Liver (tissue), 9 donors: Measurements from ENCODE around the gene IL25. TPM values are rescaled to one million over a fixed set of nuclear protein-coding genes. Genes with fewer than 3 reads are reported as not detected.

Experiments
- DNase-seq: peaks from one replicate; pipeline ENCODE4 v3.0.0-alpha.2; 2017; ENCODE audit warnings: low spot score
- H3K27ac ChIP-seq, 2 donors: one replicate each; pipeline ENCODE4 v1.7.0; 2013; ENCODE audit warnings: inconsistent platforms in 2 of 2, low read length in 2 of 2, control low read depth in 1 of 2, low read depth in 1 of 2, mild to moderate bottlenecking in 1 of 2
- H3K27me3 ChIP-seq, 4 donors: one replicate each; pipeline versions ENCODE4 v1.6.1 to v1.7.0; 2013; ENCODE audit warnings: low read length in 3 of 4, inconsistent platforms in 1 of 4, mild to moderate bottlenecking in 1 of 4, moderate library complexity in 1 of 4; ENCODE audit not compliant: control insufficient read depth in 4 of 4, insufficient read depth in 4 of 4
- H3K36me3 ChIP-seq, 4 donors: one replicate each; pipeline versions ENCODE4 v1.6.1 to v1.7.0; 2013; ENCODE audit warnings: low read length in 3 of 4, mild to moderate bottlenecking in 3 of 4, low read depth in 1 of 4, moderate library complexity in 1 of 4; ENCODE audit not compliant: control insufficient read depth in 4 of 4, insufficient read depth in 3 of 4
- H3K4me1 ChIP-seq, 4 donors: one replicate each; pipeline versions ENCODE4 v1.6.1 to v1.7.0; 2013; ENCODE audit warnings: low read length in 3 of 4, mild to moderate bottlenecking in 3 of 4, moderate library complexity in 1 of 4; ENCODE audit not compliant: control insufficient read depth in 4 of 4, insufficient read depth in 4 of 4
- H3K4me3 ChIP-seq, 3 donors: one replicate each; pipeline versions ENCODE4 v1.6.1 to v1.7.0; 2013; ENCODE audit warnings: low read length in 3 of 3, control low read depth in 1 of 3, low read depth in 1 of 3, mild to moderate bottlenecking in 1 of 3
- H3K9ac ChIP-seq, 2 donors: one replicate each; pipeline ENCODE4 v1.7.0; 2013; ENCODE audit warnings: low read length in 2 of 2, mild to moderate bottlenecking in 2 of 2, moderate library complexity in 2 of 2, control low read depth in 1 of 2, low read depth in 1 of 2
- H3K9me3 ChIP-seq, 4 donors: one replicate each; pipeline versions ENCODE4 v1.6.1 to v1.7.0; 2013; ENCODE audit warnings: low read length in 3 of 4; ENCODE audit not compliant: control insufficient read depth in 4 of 4
- ATF3 ChIP-seq: IDR thresholded peaks from 2 replicates; pipeline ENCODE4 v1.6.1; 2016; ENCODE audit warnings: antibody characterized with exemption
- EGR1 ChIP-seq, 2 donors: IDR thresholded peaks; 2 replicates each; pipeline ENCODE4 v1.6.1; 2016 to 2018; ENCODE audit warnings: antibody characterized with exemption in 2 of 2, low read depth in 2 of 2
- FOXA1 ChIP-seq: IDR thresholded peaks from 2 replicates; pipeline ENCODE4 v1.6.1; 2016; ENCODE audit warnings: antibody characterized with exemption
- FOXA2 ChIP-seq: IDR thresholded peaks from 2 replicates; pipeline ENCODE4 v1.6.1; 2016; ENCODE audit warnings: antibody characterized with exemption
- GABPA ChIP-seq, 2 donors: IDR thresholded peaks in 1 of 2; conservative IDR thresholded peaks in 1 of 2; 2 replicates each; pipeline ENCODE4 v1.6.1; 2016; ENCODE audit warnings: antibody characterized with exemption in 2 of 2, mild to moderate bottlenecking in 1 of 2, moderate library complexity in 1 of 2
- HNF4A ChIP-seq, 2 donors: conservative IDR thresholded peaks; 2 replicates each; pipeline ENCODE4 v1.6.1; 2016; ENCODE audit warnings: antibody characterized with exemption in 2 of 2, mild to moderate bottlenecking in 2 of 2
- HNF4G ChIP-seq: IDR thresholded peaks from 2 replicates; pipeline ENCODE4 v1.6.1; 2016; ENCODE audit warnings: antibody characterized with exemption
- JUND ChIP-seq, 2 donors: IDR thresholded peaks; 2 replicates each; pipeline ENCODE4 v1.6.1; 2016; ENCODE audit warnings: antibody characterized with exemption in 2 of 2
- MAX ChIP-seq: IDR thresholded peaks from 2 replicates; pipeline ENCODE4 v1.6.1; 2016; ENCODE audit warnings: antibody characterized with exemption
- NR2F2 ChIP-seq: IDR thresholded peaks from 2 replicates; pipeline ENCODE4 v1.6.1; 2016; ENCODE audit warnings: antibody characterized with exemption
- RAD21 ChIP-seq, 2 donors: IDR thresholded peaks; 2 replicates each; pipeline ENCODE4 v1.6.1; 2016; ENCODE audit warnings: antibody characterized with exemption in 2 of 2, mild to moderate bottlenecking in 2 of 2
- RXRA ChIP-seq, 2 donors: IDR thresholded peaks; 2 replicates each; pipeline ENCODE4 v1.6.1; 2017 to 2018; ENCODE audit warnings: antibody characterized with exemption in 2 of 2, mild to moderate bottlenecking in 1 of 2
- SP1 ChIP-seq: IDR thresholded peaks from 2 replicates; pipeline ENCODE4 v1.6.1; 2018; ENCODE audit warnings: antibody characterized with exemption, mild to moderate bottlenecking
- TAF1 ChIP-seq: conservative IDR thresholded peaks from 2 replicates; pipeline ENCODE4 v1.6.1; 2016; ENCODE audit warnings: antibody characterized with exemption, mild to moderate bottlenecking
- YY1 ChIP-seq: IDR thresholded peaks from 2 replicates; pipeline ENCODE4 v1.6.1; 2016; ENCODE audit warnings: antibody characterized with exemption, mild to moderate bottlenecking
- ZBTB33 ChIP-seq: IDR thresholded peaks from 2 replicates; pipeline ENCODE4 v1.6.1; 2016; ENCODE audit warnings: antibody characterized with exemption
- WGBS: extraction: QIAGEN DNeasy Blood & Tissue Kit; methylation state at CpG from one replicate; pipeline ENCODE4 v1.1.7; 2013; 5-methylcytosine and 5-hydroxymethylcytosine counted together
- polyA plus RNA-seq, 2 donors: library from polyadenylated mRNA; stranded (reverse) in 1 of 2; unstranded in 1 of 2; fragments of 200-250 nt in 1 of 2; fragments of >200 nt in 1 of 2; fragmentation: Nextera tagmentation in 1 of 2; extraction: Ambion mirVana in 1 of 2; gene quantifications; one replicate each; pipeline versions ENCODE4 v1.2.1 to v1.2.3, GENCODE V29; 2013 to 2015
- total RNA-seq, 2 donors: library from RNA; depleted of rRNA; stranded (reverse); fragments of >200 nt; gene quantifications; one replicate each; pipeline ENCODE4 v1.2.3, GENCODE V29; 2014
- TF ChIP-seq, protein P1 (sequence below): fragments of 150-350 bp; IDR thresholded peaks from 2 replicates; pipeline ENCODE4 v1.5.1; 2017; ENCODE audit warnings: improper control_type of control experiment, low read depth, low read length; ENCODE audit not compliant: missing input control
- TF ChIP-seq, protein P2 (sequence below): IDR thresholded peaks from 2 replicates; pipeline ENCODE4 v1.6.1; 2016; ENCODE audit warnings: antibody characterized with exemption, mild to moderate bottlenecking
- donor health status: healthy.
- donor health status: healthy.
- donor health status: healthy.
- donor health status: healthy.
- donor health status: healthy.

IL25 gene
- total and polyA plus RNA-seq, 4 donors: not detected

- TF ChIP-seq ATF3 (no peak), FOXA2 (no peak), YY1 (no peak), JUND (IDR thresholded peaks at IDR 0.05) (no peak), NR2F2 (no peak), HNF4G (no peak), RAD21 (IDR thresholded peaks at IDR 0.05) (no peak), EGR1 (IDR thresholded peaks at IDR 0.05; ENCODE audit: low read depth in 2 of 2) (no peak), ZBTB33 (no peak), SP1 (no peak), GABPA (IDR thresholded peaks at IDR 0.05 in 1 of 2, conservative IDR thresholded peaks at IDR 0.05 in 1 of 2) (no peak), RXRA (IDR thresholded peaks at IDR 0.05) (no peak), MAX (no peak), HNF4A (conservative IDR thresholded peaks at IDR 0.05) (no peak), FOXA1 (no peak), TAF1 (no peak)
- TF ChIP-seq, protein P1, sequence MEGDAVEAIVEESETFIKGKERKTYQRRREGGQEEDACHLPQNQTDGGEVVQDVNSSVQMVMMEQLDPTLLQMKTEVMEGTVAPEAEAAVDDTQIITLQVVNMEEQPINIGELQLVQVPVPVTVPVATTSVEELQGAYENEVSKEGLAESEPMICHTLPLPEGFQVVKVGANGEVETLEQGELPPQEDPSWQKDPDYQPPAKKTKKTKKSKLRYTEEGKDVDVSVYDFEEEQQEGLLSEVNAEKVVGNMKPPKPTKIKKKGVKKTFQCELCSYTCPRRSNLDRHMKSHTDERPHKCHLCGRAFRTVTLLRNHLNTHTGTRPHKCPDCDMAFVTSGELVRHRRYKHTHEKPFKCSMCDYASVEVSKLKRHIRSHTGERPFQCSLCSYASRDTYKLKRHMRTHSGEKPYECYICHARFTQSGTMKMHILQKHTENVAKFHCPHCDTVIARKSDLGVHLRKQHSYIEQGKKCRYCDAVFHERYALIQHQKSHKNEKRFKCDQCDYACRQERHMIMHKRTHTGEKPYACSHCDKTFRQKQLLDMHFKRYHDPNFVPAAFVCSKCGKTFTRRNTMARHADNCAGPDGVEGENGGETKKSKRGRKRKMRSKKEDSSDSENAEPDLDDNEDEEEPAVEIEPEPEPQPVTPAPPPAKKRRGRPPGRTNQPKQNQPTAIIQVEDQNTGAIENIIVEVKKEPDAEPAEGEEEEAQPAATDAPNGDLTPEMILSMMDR: no peak
- TF ChIP-seq, protein P2, sequence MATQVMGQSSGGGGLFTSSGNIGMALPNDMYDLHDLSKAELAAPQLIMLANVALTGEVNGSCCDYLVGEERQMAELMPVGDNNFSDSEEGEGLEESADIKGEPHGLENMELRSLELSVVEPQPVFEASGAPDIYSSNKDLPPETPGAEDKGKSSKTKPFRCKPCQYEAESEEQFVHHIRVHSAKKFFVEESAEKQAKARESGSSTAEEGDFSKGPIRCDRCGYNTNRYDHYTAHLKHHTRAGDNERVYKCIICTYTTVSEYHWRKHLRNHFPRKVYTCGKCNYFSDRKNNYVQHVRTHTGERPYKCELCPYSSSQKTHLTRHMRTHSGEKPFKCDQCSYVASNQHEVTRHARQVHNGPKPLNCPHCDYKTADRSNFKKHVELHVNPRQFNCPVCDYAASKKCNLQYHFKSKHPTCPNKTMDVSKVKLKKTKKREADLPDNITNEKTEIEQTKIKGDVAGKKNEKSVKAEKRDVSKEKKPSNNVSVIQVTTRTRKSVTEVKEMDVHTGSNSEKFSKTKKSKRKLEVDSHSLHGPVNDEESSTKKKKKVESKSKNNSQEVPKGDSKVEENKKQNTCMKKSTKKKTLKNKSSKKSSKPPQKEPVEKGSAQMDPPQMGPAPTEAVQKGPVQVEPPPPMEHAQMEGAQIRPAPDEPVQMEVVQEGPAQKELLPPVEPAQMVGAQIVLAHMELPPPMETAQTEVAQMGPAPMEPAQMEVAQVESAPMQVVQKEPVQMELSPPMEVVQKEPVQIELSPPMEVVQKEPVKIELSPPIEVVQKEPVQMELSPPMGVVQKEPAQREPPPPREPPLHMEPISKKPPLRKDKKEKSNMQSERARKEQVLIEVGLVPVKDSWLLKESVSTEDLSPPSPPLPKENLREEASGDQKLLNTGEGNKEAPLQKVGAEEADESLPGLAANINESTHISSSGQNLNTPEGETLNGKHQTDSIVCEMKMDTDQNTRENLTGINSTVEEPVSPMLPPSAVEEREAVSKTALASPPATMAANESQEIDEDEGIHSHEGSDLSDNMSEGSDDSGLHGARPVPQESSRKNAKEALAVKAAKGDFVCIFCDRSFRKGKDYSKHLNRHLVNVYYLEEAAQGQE: no peak
- DNase-seq: no peak
- Histone ChIP-seq H3K4me1 (no peaks in the 10 kb centered on the region), H3K36me3 (no peaks in the 10 kb centered on the region), H3K4me3 (no peak overlapping the region), H3K27ac (no peak overlapping the region), H3K9me3 (no peaks in the 10 kb centered on the region), H3K9ac (no peak overlapping the region), H3K27me3 (peaks cover 0 to 10% (median 5%) of the 10 kb centered on the region in 4 donors)
- WGBS: 57% methylated on average over 25 of the region's 25 CpGs
These were observed 29.9 kb downstream of the IL25 start for GRCh38 chr14:23402296-23403138.
